Muscle of leg (tissue), 16 donors: Measurements from ENCODE around the gene ATP2A2. TPM values are rescaled to one million over a fixed set of nuclear protein-coding genes. Genes with fewer than 3 reads are reported as not detected.

ENCODE experiments used
- DNase-seq: peaks from one replicate; pipeline ENCODE4 v3.0.0; 2013
- H3K27ac ChIP-seq: one replicate; pipeline ENCODE4 v1.5.1; 2013; ENCODE audit warnings: mild to moderate bottlenecking, low read length, control low read depth
- H3K27me3 ChIP-seq: one replicate; pipeline ENCODE4 v1.6.1; 2013; ENCODE audit warnings: low read length; ENCODE audit not compliant: control insufficient read depth, insufficient read depth
- H3K36me3 ChIP-seq: one replicate; pipeline ENCODE4 v1.6.1; 2013; ENCODE audit warnings: low read length; ENCODE audit not compliant: control insufficient read depth, insufficient read depth
- H3K4me1 ChIP-seq: one replicate; pipeline ENCODE4 v1.6.1; 2013; ENCODE audit warnings: low read length; ENCODE audit not compliant: control insufficient read depth, insufficient read depth
- H3K4me3 ChIP-seq: one replicate; pipeline ENCODE4 v1.5.1; 2013; ENCODE audit warnings: low read length, control low read depth
- H3K9me3 ChIP-seq: replicated peaks from 2 replicates; pipeline ENCODE4 v1.6.1; 2013; ENCODE audit warnings: low read depth, low read length; ENCODE audit not compliant: control insufficient read depth
- WGBS: methylation state at CpG from one replicate; pipeline ENCODE4 v1.1.5; 2013; ENCODE audit warnings: missing lambda C conversion rate; ENCODE audit not compliant: insufficient coverage; 5-methylcytosine and 5-hydroxymethylcytosine counted together
- long read RNA-seq, 11 donors: transcript quantifications; one replicate each; lab custom pipeline, GENCODE V29; 2026
- polyA plus RNA-seq, 8 donors: library from polyadenylated mRNA; unstranded; fragments of 120-200 nt; gene quantifications; one replicate each; pipeline versions ENCODE4 v1.2.1 to v1.2.3, GENCODE V29; 2013; ENCODE audit warnings: inconsistent platforms in 1 of 8, low replicate concordance in 1 of 8; ENCODE audit not compliant: insufficient read length in 8 of 8, insufficient read depth in 1 of 8
- total RNA-seq: library from RNA; stranded (reverse); fragments of 120-200 nt; gene quantifications from one replicate; pipeline ENCODE4 v1.2.4, GENCODE V29; 2013

The ATP2A2 gene
- total RNA-seq: 312 TPM
- 100 to 1,000 TPM; 436 to 712 (median 589) TPM for polyA plus RNA-seq
- long read RNA-seq, donor 1, full-length matches to known transcripts: 17 of 104 reads
- long read RNA-seq, donor 1, partial matches to known transcripts: 82 of 104 reads
- long read RNA-seq, donor 1, other reads (novel, unspliced or antisense): 5 of 104 reads
- long read RNA-seq, donor 2, full-length matches to known transcripts: 4 of 4 reads
- long read RNA-seq, donor 2, partial matches to known transcripts: 0 of 4 reads
- long read RNA-seq, donor 2, other reads (novel, unspliced or antisense): 0 of 4 reads
- long read RNA-seq, donor 3, full-length matches to known transcripts: 36 of 316 reads
- long read RNA-seq, donor 3, partial matches to known transcripts: 251 of 316 reads
- long read RNA-seq, donor 3, other reads (novel, unspliced or antisense): 29 of 316 reads
- long read RNA-seq, donor 4, full-length matches to known transcripts: 16 of 45 reads
- long read RNA-seq, donor 4, partial matches to known transcripts: 15 of 45 reads
- long read RNA-seq, donor 4, other reads (novel, unspliced or antisense): 14 of 45 reads
- long read RNA-seq, donor 5, full-length matches to known transcripts: 63 of 453 reads
- long read RNA-seq, donor 5, partial matches to known transcripts: 354 of 453 reads
- long read RNA-seq, donor 5, other reads (novel, unspliced or antisense): 36 of 453 reads
- long read RNA-seq, donor 6, full-length matches to known transcripts: 75 of 451 reads
- long read RNA-seq, donor 6, partial matches to known transcripts: 301 of 451 reads
- long read RNA-seq, donor 6, other reads (novel, unspliced or antisense): 75 of 451 reads
- long read RNA-seq, donor 7, full-length matches to known transcripts: 29 of 179 reads
- long read RNA-seq, donor 7, partial matches to known transcripts: 133 of 179 reads
- long read RNA-seq, donor 7, other reads (novel, unspliced or antisense): 17 of 179 reads
- long read RNA-seq, donor 8, full-length matches to known transcripts: 11 of 76 reads
- long read RNA-seq, donor 8, partial matches to known transcripts: 59 of 76 reads
- long read RNA-seq, donor 8, other reads (novel, unspliced or antisense): 6 of 76 reads
- long read RNA-seq, donor 9, full-length matches to known transcripts: 20 of 170 reads
- long read RNA-seq, donor 9, partial matches to known transcripts: 150 of 170 reads
- long read RNA-seq, donor 9, other reads (novel, unspliced or antisense): 0 of 170 reads
- long read RNA-seq, donor 10, full-length matches to known transcripts: 33 of 171 reads
- long read RNA-seq, donor 10, partial matches to known transcripts: 106 of 171 reads
- long read RNA-seq, donor 10, other reads (novel, unspliced or antisense): 32 of 171 reads
- long read RNA-seq, donor 11, full-length matches to known transcripts: 27 of 195 reads
- long read RNA-seq, donor 11, partial matches to known transcripts: 161 of 195 reads
- long read RNA-seq, donor 11, other reads (novel, unspliced or antisense): 7 of 195 reads

DNA sequence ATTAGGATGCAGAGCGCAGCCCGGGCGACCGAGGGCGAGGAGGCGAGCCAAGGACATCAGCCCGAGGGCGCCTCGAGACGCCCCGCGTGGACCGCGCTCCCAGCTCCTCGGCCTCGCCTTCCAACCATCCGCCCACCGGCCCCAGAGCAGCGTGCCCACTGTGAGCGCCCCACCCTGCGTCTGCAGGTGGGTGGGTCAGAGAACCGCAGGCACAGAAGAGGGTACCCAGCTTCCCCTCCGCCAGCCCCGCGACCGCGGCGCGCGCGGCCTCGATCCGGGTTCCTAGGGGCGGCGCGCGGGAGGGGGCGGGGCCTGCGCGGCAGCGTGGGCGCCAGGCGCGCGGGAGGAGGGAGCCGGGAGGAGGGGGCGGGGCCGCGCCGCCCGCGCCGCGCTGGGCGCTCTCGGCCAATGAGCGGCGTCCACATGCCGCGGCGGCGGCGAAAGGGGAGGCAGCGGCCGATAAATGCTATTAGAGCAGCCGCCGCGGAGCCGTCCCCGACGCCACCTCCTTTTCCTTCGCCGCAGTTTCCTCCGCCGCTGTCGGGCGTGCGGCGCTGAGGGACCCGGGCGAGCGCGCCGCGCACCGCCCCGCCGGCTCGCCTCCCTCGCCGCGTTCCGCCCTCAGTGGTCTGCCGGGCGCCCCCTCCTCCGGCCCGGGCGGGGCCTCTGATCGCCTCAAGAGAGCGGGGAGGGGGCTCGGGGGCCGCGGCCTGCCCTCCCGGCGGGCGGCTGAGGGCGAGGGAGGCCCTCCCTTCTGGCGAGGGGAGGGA is at the start of gene ATP2A2:
Gene ATP2A2 (plus strand): TSS at position 469 of the 770 bp plus-strand sequence. CDS start 543 bp downstream, outside the sequence.
- H3K36me3 ChIP-seq: peaks cover 10% of the 10 kb centered on the region
- peaks cover 15% of the 10 kb centered on the region for H3K4me1 ChIP-seq
- peak within 1 kb of the TSS; percentile 94 for H3K4me3 ChIP-seq
- H3K27ac ChIP-seq: peak within 1 kb of the TSS; percentile 96
- peak; percentile 97 for DNase-seq
- no peaks in the 10 kb centered on the region for H3K27me3 ChIP-seq
- WGBS: under 1% methylated on average over 95 of the region's 108 CpGs
- no peaks in the 10 kb centered on the region for H3K9me3 ChIP-seq

DNA sequence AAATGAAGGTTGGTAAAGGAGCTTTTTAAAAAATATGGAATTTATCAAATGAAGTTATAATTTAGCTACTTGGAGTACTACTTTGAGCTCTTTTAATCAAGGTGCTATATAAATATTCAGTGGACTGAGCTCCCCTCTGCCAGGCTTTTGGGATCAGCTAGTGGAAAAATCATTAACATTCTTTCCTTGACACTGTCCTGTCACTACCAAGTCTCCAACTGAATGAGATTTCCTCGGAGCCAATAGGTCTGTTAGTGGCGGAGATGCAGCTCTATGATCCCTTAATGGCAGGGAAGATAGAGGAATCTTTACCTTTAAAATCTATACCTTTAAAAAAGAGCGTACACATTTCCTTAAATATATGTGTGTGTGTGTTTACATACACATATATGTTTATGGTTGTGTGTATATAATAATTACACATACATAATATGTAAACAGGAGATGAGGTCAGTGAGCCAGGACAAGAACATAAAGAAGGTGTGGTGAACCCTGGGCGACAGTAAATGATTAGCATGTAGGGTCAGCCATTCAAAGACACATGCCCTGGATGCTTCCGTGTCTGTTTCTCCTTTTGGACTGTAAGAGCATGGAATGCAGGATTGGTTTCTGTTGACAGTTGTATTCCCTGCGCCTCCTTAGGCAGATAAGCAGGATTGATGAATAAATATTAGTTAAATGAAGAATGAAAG is 47.7 kb upstream of the ATP2A2 start:
- Histone ChIP-seq H3K36me3 (no peaks in the 10 kb centered on the region), H3K4me3 (no peak overlapping the region), H3K4me1 (peaks cover 2% of the 10 kb centered on the region), H3K27me3 (no peaks in the 10 kb centered on the region), H3K27ac (peak overlapping the region; percentile 45), H3K9me3 (no peaks in the 10 kb centered on the region)
- WGBS: 37% methylated on average over 2 of the region's 6 CpGs
- DNase-seq: peak; percentile 74

DNA sequence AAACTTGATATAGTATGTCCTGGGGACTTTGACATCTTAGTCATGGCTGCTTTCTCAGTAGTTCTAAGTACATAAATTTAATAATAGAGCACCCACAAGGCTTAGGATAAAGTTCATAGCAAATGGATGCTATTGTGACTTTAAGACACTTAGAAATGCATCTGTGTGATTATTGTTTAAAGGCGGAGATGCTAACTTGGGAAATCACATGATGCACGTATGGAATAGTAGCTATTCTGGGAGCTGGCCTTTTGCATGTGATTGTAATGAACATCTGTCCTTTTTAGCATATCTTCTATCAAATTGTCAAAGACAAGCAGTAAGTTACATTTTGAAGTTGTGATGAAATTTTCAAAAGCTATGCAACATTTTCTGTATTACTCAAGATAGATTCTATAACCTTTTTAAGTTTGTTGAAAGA is 46.7 kb upstream of the ATP2A2 start:
- peak; percentile 66 for DNase-seq
- Histone ChIP-seq H3K27ac (peak overlapping the region; percentile 45), H3K9me3 (no peaks in the 10 kb centered on the region), H3K4me1 (no peaks in the 10 kb centered on the region), H3K36me3 (no peaks in the 10 kb centered on the region), H3K27me3 (no peaks in the 10 kb centered on the region), H3K4me3 (no peak overlapping the region)
- no CpG with 5 or more reads among the region's 2 CpGs for WGBS

DNA sequence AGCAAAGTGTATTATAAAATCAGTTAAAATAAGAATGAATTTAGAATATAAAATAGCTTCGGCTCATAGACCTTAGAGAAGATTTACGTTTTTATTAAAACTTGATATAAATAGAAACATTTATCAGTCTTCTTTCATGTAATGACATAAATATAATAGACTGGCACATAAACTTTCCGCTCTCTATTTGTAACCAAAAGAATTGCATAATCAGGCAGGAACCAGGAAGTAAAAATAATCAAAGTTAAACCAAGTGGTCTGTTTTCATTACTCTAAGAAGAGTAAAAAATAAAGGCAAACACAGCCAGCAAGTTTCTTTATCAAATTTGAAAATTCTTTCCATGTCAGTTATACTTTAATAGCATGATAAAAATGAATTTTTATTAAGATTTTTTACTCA is 46.3 kb upstream of the ATP2A2 start:
- Histone ChIP-seq H3K4me3 (no peak overlapping the region), H3K9me3 (no peaks in the 10 kb centered on the region), H3K36me3 (no peaks in the 10 kb centered on the region), H3K27ac (peak overlapping the region; percentile 10), H3K27me3 (no peaks in the 10 kb centered on the region), H3K4me1 (no peaks in the 10 kb centered on the region)
- DNase-seq: peak; percentile 51
- no CpG with 5 or more reads among the region's 3 CpGs for WGBS

DNA sequence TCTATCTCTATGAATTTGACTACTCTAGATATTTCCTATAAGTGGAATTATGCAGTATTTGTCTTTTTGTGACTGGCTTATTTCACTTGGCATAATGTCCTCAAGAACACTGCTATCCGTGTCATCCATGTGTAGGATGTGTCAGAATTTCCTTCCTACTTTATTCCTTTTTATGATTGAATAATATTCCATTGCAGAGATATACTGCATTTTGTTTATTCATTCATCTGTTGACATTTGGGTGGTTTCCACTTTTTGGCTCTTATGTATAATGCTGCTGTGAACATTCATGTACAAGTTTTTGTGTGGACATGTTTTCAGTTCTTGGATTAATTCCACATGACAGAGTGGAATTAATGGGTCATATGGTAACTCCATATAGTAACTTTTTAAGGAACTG is 45.7 kb upstream of the ATP2A2 start:
- Histone ChIP-seq H3K36me3 (no peaks in the 10 kb centered on the region), H3K4me3 (no peak overlapping the region), H3K4me1 (no peaks in the 10 kb centered on the region), H3K9me3 (no peaks in the 10 kb centered on the region), H3K27ac (no peak overlapping the region), H3K27me3 (no peaks in the 10 kb centered on the region)
- WGBS: no CpG with 5 or more reads among the region's 1 CpG
- DNase-seq: no peak

DNA sequence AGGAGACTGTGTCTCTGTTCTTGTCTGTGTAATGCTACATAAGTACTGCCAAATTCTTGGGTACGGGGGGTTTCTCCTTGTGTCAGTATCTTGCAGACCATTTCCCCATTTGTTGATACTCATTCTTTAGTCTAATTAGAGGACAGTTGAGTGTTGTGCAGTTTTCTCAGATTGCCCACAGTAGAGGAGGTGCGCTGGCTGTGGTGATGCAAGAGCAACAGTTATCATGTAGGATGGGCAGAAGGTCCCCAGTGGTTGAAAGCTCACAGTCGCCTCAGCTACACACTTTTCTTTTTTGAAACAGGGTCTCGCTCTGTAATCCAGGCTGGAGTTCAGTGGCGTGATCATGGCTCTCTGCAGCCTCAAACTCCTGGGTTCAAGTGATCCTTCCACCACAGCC is 37.8 kb upstream of the ATP2A2 start:
- Histone ChIP-seq H3K9me3 (no peaks in the 10 kb centered on the region), H3K4me3 (no peak overlapping the region), H3K4me1 (peaks cover 32% of the 10 kb centered on the region), H3K36me3 (peaks cover 8% of the 10 kb centered on the region), H3K27ac (no peak overlapping the region), H3K27me3 (no peaks in the 10 kb centered on the region)
- WGBS: 94% methylated on average over 2 of the region's 5 CpGs
- DNase-seq: no peak

DNA sequence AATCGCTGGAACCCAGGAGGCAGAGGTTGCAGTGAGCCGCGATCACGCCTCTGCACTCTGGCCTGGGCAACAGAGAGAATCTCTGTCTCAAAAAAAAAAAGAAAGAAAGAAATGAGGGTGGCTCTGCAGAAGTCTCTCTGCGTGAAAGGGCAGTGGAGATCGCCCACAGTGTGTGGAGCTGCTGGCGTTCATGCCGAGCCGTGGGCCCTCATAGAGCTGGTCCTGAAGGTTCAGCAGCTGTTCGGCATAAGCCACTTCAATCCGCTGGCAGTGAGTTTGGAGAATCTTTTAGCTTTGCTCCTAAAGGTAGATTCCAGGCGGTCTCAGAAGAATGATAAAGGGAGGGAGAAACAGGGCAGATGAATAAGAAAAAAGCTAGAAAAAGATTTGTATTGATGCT is 36.7 kb upstream of the ATP2A2 start:
- WGBS: 78% methylated on average over 12 of the region's 12 CpGs
- Histone ChIP-seq H3K27ac (no peak overlapping the region), H3K4me3 (no peak overlapping the region)

DNA sequence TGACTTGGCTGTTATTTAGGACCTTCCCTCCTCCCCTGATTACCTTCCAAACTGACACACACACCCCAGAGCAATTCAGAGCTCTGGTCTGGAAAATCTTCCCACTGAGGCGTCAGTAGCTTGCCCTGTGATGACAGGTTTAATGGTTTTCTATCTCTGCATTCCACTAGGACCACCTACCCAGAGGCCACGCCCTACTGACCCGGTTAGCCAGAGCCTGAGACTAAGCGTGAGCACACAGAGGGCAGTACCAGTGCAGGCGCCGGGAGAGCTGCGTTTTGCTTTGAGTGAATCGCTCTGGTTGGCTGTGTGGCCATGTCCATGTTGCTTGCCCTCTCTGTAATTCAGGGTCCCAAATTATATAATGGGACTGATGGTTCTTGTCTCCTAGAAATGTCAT is 36.2 kb upstream of the ATP2A2 start:
- Histone ChIP-seq H3K4me1 (peaks cover 46% of the 10 kb centered on the region), H3K4me3 (no peak overlapping the region), H3K27ac (no peak overlapping the region), H3K27me3 (no peaks in the 10 kb centered on the region), H3K36me3 (peaks cover 8% of the 10 kb centered on the region), H3K9me3 (no peaks in the 10 kb centered on the region)
- WGBS: no CpG with 5 or more reads among the region's 8 CpGs
- DNase-seq: no peak

More for the DNA sequence above, 36.7 kb upstream of the ATP2A2 start:
- Histone ChIP-seq H3K9me3 (no peaks in the 10 kb centered on the region), H3K4me1 (peaks cover 41% of the 10 kb centered on the region), H3K36me3 (peaks cover 8% of the 10 kb centered on the region), H3K27me3 (no peaks in the 10 kb centered on the region)
- DNase-seq: no peak
